HG03469 (cell line): ENCODE data around the gene KIF26A.
"Not testable (repeated sequence)": the region's sequence is repeated elsewhere in the genome, so short reads cannot be mapped to it uniquely, and the experiment has no call there.

ENCODE experiments used
- ATAC-seq: cut with Tn5 transposase; IDR thresholded peaks from one replicate; pipeline ENCODE4 v1.9.1; 2021; ENCODE audit warnings: mild to moderate bottlenecking, moderate library complexity, moderate number of reproducible peaks; ENCODE audit not compliant: unreplicated experiment

Gene KIF26A

DNA sequence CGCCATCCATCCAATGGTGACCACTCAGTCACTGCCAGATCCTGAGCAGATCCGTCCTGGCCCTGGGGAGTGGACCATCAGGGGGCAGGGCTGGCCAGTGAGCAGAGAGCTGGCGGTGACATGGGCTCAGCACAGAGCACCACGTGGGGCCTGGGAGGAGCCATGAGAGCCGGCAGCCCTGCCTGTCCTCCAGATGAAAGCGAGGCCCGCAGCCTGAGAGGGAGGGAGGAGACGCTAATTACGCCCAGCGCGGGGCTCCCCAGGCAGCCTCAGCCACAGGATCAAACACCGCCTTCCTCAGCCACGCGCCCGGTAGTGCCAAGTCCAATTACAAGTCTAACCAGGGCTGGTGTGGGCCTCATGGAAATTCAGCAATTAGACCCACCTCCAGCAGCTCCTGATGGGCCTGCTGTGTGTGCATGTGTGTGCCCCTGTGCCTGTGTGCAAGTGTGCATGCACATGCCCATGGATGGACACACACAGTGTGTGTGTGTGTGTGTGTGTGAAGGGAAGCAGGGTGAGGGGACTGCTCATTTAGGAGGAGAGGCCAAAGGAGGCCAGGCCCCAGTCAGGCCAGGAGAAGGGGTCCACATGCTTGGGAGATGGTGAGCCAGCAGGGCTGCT, 68.0 kb downstream of the KIF26A start:
- no peak for ATAC-seq

DNA sequence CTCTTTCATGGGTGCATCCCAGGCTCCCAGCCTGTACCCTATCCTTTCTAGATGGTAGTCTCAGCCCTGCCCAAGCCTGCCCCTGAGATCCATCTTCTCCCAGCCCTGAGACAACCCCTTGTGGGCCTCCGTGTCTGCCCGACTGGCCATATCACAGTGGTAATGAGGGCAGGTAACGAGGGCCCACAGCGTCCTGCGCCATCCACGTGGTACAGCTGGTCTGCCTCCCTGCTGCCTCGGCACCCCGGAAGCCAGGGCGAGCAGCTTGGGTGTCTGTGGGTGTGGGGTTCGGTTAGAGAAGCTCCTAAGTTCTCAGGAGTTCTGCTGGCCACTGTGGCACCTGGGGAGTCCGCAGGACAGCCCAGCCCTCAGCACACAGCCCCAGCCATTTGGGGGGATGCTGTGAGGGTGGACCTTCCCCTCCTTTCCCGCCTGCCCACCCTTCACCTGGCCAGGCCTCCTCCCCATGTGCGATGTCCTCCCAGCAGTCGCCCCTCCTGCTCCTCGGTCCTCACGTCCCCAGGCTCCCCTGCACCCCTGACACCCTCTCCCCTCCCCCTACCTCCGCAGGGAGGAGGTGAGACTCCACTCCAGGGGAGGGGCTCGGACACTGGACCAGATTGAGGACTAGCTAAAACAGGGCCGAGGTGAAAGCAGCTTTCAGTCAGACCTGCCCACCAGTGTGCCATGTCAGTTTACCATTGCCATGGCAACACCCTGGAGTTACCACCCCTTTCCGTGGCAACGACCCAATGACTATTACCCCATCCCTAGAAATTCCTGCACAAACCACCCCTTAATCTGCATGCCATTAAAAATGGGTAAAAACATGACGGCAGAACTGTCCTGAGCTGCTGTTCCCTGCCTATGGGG, 69.0 kb downstream of the KIF26A start:
- ATAC-seq, result no peak

GRCh38 chr14:104208015-104208295, 69.6 kb downstream of the KIF26A start:
- not testable (repeated sequence) for ATAC-seq

DNA sequence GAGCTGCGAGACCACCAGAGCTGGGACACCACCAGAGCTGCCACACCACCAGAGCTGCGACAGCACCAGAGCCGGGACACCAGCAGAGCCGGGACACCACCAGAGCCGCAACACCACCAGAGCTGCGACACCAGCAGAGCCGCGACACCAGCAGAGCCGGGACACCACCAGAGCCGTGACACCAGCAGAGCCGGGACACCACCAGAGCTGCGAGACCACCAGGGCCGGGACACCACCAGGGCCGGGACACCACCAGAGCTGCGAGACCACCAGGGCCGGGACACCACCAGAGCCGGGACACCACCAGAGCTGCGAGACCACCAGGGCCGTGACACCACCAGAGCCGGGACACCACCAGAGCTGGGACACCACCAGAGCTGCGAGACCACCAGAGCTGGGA, 69.9 kb downstream of the KIF26A start:
- ATAC-seq, result not testable (repeated sequence)

GRCh38 chr14:104209071-104209470, 70.7 kb downstream of the KIF26A start:
- ATAC-seq, result not testable (repeated sequence)

- no peak for ATAC-seq
Measured at GRCh38 chr14:104209985-104210816, 71.8 kb downstream of the KIF26A start.

GRCh38 chr14:104210817-104211195, 72.4 kb downstream of the KIF26A start:
- no peak for ATAC-seq

DNA sequence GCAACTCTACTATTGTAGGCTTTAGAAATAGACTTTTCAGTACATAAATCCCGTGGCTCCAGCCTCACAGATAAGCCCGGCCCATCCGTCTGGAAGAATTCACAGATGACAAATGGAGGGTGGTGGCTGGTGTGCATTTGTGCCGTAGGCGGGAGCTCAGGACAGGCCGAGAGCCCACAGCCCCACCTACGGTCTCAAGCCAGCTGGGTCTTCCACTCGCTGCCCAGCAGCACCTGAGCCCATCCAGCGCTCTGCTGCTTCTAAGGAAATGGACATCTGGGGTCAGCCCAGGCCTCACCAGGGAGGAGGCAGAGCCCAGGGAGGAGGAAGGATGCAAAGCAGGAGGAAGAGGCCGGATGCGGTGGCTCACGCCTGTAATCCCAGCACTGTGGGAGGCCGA, 72.8 kb downstream of the KIF26A start:
- no peak for ATAC-seq

GRCh38 chr14:104211741-104212140, 73.4 kb downstream of the KIF26A start:
- ATAC-seq, result no peak

GRCh38 chr14:104212206-104213095, 74.1 kb downstream of the KIF26A start:
- ATAC-seq, result no peak

GRCh38 chr14:104213301-104214034, 75.1 kb downstream of the KIF26A start:
- ATAC-seq, result no peak

DNA sequence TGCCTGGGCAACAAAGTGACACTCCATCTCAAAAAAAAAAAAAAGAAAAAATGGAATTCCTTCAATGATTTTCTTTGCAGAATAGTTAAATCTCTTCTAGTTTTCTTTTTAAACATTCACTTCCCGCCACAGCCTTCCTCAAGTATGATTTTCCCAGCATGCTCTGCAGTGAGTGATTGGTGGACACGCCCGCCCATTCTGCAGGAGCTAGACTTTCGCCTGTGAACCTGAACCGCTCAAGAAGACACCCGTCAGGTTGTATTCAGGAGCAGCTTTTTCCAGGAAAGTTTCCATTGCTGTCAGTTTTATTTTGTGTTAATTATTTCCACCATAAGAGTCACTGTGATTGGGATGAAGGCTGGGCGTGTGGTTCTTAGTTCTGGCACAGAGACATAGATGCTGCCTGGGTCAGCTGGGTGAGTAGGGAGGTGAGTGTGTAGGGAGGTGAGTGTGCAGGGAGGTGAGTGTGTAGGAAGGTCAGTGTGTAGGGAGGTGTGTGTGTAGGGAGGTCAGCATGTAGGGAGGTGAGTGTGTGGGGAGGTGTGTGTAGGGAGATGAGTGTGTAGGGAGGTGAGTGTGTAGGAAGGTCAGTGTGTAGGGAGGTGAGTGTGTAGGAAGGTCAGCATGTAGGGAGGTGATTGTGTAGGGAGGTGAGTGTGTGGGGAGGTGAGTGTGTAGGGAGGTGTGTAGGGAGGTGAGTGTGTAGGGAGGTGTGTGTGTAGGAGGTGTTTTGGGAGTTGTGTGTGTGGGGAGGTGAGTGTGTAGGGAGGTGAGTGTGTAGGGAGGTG, 76.2 kb downstream of the KIF26A start:
- no peak for ATAC-seq

DNA sequence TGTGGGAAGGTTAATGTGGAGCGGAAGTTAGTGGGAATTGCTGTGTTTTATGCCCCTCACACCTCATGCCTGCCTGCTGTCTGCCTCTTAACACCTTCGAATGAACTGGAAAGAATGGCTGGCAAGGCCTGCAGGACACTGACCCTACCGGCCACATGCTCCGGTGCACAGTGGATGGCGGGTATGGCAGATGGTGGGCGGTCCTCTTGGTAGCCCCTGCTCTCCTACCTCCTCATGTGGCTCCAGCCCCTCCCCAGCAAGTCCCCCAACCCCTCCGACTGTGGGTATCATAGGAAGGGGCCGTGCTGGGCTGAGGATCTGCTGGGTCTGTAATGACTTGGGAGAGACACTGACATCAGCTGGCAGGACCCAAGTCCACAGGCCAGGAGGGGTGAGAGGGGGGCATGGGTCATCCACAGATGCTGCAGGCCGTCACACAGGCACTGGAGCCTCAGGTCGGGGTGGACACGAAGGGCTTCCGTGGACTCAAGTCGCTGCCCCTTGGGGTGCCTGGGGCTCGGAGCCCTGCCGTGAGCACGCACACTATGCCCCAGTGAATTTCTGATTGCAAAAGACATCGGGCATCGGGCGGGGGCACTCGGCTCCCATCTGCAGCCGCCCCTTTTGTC, 77.4 kb downstream of the KIF26A start:
- ATAC-seq, result no peak

DNA sequence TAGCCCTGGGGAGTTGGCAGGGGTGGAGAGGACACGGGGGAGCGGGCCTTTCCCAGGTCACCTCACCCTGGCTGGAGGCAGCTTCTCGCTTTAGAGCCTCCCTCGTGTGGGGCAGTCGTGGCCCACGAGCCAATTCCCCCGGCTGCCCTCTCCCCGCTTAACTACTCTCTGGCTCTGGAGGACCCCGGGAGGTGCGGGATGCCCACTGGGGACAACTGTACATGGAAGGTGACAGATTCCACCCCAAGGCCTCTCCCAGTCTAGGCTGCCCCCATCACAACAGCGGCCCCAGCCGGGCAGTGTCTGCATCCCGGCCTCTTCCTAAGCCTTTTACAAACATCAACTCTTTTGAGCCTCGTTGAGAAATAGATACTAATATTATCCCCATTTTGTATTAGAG, 78.1 kb downstream of the KIF26A start:
- no peak for ATAC-seq

GRCh38 chr14:104217486-104218360, 79.3 kb downstream of the KIF26A start:
- ATAC-seq, result no peak

DNA sequence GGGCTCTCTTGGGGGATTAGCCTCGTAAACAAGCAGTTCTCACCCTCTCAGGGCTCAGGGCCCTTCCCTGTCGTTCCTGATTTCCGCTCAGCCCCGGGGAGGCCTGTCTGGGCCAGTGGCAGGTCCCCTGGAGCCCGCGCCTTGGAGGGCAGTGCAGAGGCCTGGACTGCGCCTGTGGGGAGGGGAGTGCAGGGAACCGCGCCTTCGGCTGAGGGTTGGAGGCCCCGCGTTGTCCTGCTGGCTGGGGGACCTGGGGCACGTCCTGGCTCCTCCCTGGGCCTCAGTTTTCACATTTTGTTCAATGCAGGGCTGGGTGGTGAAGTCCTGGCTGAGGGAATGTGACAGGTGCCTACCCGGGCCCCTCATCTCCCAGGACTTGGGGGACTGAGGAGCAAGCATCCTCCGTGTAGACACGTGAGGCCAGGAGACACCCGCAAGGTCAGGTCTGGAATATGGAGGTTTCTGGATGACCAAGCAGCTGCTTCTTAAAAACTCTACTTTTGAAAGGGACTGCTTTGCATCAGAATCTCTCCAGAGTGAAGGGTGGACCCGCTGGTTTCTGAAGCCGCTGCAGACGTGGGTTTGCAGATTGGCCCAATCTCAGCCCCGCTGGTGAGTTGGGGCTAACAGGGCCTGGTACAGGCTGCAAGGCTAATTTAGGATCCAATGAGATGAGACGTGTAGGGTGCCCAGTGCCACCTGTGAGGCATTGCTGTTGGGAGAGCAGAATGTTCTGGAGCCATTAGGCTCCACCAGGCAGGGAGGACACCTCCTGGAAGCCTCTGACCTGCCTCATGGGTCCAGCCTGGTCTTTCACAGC, 80.2 kb downstream of the KIF26A start:
- ATAC-seq, result no peak

GRCh38 chr14:104219731-104220214, 81.4 kb downstream of the KIF26A start:
- ATAC-seq, result no peak
